Upper lobe of left lung (tissue), 6 donors: ENCODE results near the gene PARL. TPM values are rescaled to one million over a fixed set of nuclear protein-coding genes. Genes with fewer than 3 reads are reported as not detected.

Experiments used
- ATAC-seq, 2 donors: fragments of 200-7000 bp; cut with Tn5 transposase; one replicate each; pipeline ENCODE4 v1.9.1; 2022; ENCODE audit warnings: mild to moderate bottlenecking in 2 of 2, moderate library complexity in 2 of 2; ENCODE audit not compliant: low FRiP score in 2 of 2
- DNase-seq, 2 donors: peaks; one replicate each; pipeline ENCODE4 v3.0.0-alpha.2; 2019 to 2020
- H3K27ac ChIP-seq, 4 donors: fragments of 200-600 bp; sonication (generic); one replicate each; pipeline ENCODE4 v1.5.1; 2016 to 2019
- H3K27me3 ChIP-seq, 4 donors: fragments of 200-600 bp; sonication (generic); one replicate each; pipeline ENCODE4 v1.5.1; 2017 to 2019
- H3K36me3 ChIP-seq, 4 donors: fragments of 200-600 bp; sonication (generic); one replicate each; pipeline ENCODE4 v1.5.1; 2016 to 2019
- H3K4me1 ChIP-seq, 4 donors: fragments of 200-600 bp; sonication (generic); one replicate each; pipeline ENCODE4 v1.5.1; 2018 to 2019
- H3K4me3 ChIP-seq, 4 donors: fragments of 200-600 bp; sonication (generic); one replicate each; pipeline ENCODE4 v1.5.1; 2017 to 2019; ENCODE audit warnings: mild to moderate bottlenecking in 2 of 4, moderate library complexity in 1 of 4
- H3K9me3 ChIP-seq, 4 donors: fragments of 200-600 bp; sonication (generic); one replicate each; pipeline ENCODE4 v1.5.1; 2018 to 2019
- CTCF ChIP-seq, 6 experiments: fragments of 450-650 bp in 4 of 6; fragments of 200-600 bp in 2 of 6; sonication (generic) in 2 of 6; IDR thresholded peaks; one replicate each; pipeline ENCODE4 v1.5.1; 2016 to 2019; ENCODE audit warnings: antibody characterized with exemption in 6 of 6
- EP300 ChIP-seq, 4 donors: sonication (generic); formaldehyde crosslinking; IDR thresholded peaks; one replicate each; pipeline ENCODE4 v1.5.1; 2017; ENCODE audit warnings: antibody characterized with exemption in 4 of 4, control low read depth in 2 of 4
- POLR2A ChIP-seq, 4 donors: fragments of 450-650 bp; IDR thresholded peaks; one replicate each; pipeline ENCODE4 v1.5.1; 2016 to 2017; ENCODE audit warnings: antibody characterized with exemption in 4 of 4, mild to moderate bottlenecking in 2 of 4
- POLR2AphosphoS5 ChIP-seq, 2 donors: sonication (generic); formaldehyde crosslinking; IDR thresholded peaks; one replicate each; pipeline ENCODE4 v1.5.1; 2017; ENCODE audit warnings: antibody characterized with exemption in 2 of 2
- WGBS, 2 donors: methylation state at CpG; one replicate each; pipeline ENCODE4 v1.1.5; 2017 to 2018; 5-methylcytosine and 5-hydroxymethylcytosine counted together
- total RNA-seq, 6 donors: library from RNA; depleted of rRNA in 4 of 6; stranded (reverse); fragments of >200 nt in 4 of 6; gene quantifications; one replicate each; pipeline versions ENCODE4 v1.1.0 to v1.2.1, GENCODE V29; 2016 to 2021
- donor health status: DM: no; HTN: no; CAD: no; lungs with moderate emphysema.
- donor health status: DM: no; HTN: yes; CAD: no; lungs with severe emphysema.

The PARL gene
- total RNA-seq, 6 donors from 2014 or later, result 32.5 to 51.0 (median 40.5) TPM

DNA sequence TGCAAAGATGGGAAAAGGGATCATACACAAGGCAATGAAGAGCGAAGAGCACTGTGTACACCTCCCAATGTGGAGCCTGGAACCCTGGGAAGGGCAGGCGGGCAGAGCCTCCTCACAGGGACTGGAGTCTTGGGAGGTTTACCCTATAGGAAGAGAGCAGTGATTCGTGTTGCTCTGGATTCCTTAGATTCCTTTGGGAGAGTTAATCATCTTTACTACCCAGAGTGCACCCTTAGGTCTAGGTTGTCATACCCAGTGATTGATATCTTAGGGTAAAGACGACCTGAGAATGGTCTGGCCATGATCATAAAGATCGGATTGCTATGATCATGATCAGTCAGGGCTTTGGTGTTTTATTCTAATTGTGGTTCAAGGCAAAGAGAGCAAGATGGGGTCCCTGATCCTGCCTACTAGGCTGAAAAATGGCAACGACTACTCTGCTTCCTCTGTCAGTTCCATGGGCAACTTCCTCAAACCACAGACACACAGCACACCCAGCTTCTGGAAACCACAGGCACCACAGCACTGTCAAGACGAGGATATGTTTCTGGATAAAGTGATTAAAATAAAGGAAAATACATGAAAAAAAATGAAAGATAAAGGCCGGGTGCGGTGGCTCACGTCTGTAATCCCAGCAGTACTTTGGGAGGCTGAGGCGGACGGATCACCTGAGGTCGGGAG lies 38.9 kb downstream of the PARL start:
- TF ChIP-seq EP300 (IDR thresholded peaks at IDR 0.05), result no peak
- no peak for TF ChIP-seq POLR2AphosphoS5 (IDR thresholded peaks at IDR 0.05)
- no peak for TF ChIP-seq CTCF (IDR thresholded peaks at IDR 0.05)
- no peak for TF ChIP-seq POLR2A (IDR thresholded peaks at IDR 0.05)
- 77 to 81% methylated on average over 13 of the region's 13 CpGs for WGBS, 2 donors
- ATAC-seq, result no peak
- H3K4me1 ChIP-seq, result no peaks in the 10 kb centered on the region
- H3K9me3 ChIP-seq, result no peaks in the 10 kb centered on the region
- no peak overlapping the region for H3K4me3 ChIP-seq
- H3K36me3 ChIP-seq, result peaks cover 16 to 77% (median 43%) of the 10 kb centered on the region in 4 donors
- no peak for DNase-seq
- no peak overlapping the region for H3K27ac ChIP-seq
- no peaks in the 10 kb centered on the region for H3K27me3 ChIP-seq

GRCh38 chr3:183845090-183845489 lies 39.6 kb downstream of the PARL start:
- TF ChIP-seq POLR2A (IDR thresholded peaks at IDR 0.05), result no peak
- TF ChIP-seq POLR2AphosphoS5 (IDR thresholded peaks at IDR 0.05), result no peak
- no peak for TF ChIP-seq CTCF (IDR thresholded peaks at IDR 0.05)
- TF ChIP-seq EP300 (IDR thresholded peaks at IDR 0.05), result no peak

DNA sequence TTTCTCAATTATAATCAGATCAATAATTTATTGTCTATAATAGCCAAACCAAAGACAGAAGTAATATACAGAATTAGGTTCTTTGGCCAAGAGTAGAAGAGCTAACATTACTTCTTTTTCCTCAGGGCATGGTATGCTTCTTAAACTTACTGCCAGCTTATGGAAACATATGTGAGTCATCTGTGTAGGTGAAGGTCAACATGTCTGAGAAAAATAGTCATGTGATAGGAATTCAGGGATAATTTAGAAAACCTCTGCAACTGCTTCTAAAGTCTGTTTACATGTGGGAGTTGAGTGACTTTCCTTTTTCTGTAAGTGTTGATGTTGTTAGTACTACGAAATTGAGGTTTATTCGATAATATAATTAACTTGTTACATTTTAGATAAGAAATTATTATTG lies 40.1 kb downstream of the PARL start:
- H3K4me3 ChIP-seq, result no peak overlapping the region
- H3K9me3 ChIP-seq, result no peaks in the 10 kb centered on the region
- ATAC-seq, result no peak
- H3K27ac ChIP-seq, result no peak overlapping the region
- H3K4me1 ChIP-seq, result no peaks in the 10 kb centered on the region
- no peaks in the 10 kb centered on the region for H3K27me3 ChIP-seq
- DNase-seq, result no peak
- no peak for TF ChIP-seq POLR2A (IDR thresholded peaks at IDR 0.05)
- TF ChIP-seq EP300 (IDR thresholded peaks at IDR 0.05), result no peak
- no peak for TF ChIP-seq POLR2AphosphoS5 (IDR thresholded peaks at IDR 0.05)
- 88 to 95% methylated on average over 2 of the region's 2 CpGs for WGBS, 2 donors
- H3K36me3 ChIP-seq, result peaks cover 27 to 88% (median 51%) of the 10 kb centered on the region in 4 donors

More at GRCh38 chr3:183845090-183845489, 39.6 kb downstream of the PARL start:
- H3K36me3 ChIP-seq, result peaks cover 22 to 83% (median 47%) of the 10 kb centered on the region in 4 donors
- H3K4me1 ChIP-seq, result no peaks in the 10 kb centered on the region
- H3K27ac ChIP-seq, result no peak overlapping the region
- H3K27me3 ChIP-seq, result no peaks in the 10 kb centered on the region
- no peaks in the 10 kb centered on the region for H3K9me3 ChIP-seq
- ATAC-seq (no peak), DNase-seq (no peak)
- no peak overlapping the region for H3K4me3 ChIP-seq
- WGBS, 2 donors, result 74 to 82% methylated on average over 4 of the region's 4 CpGs

- TF ChIP-seq POLR2AphosphoS5 (IDR thresholded peaks at IDR 0.05), result no peak
- no peak for TF ChIP-seq CTCF (IDR thresholded peaks at IDR 0.05)
- TF ChIP-seq POLR2A (IDR thresholded peaks at IDR 0.05), result no peak
- no peak for TF ChIP-seq EP300 (IDR thresholded peaks at IDR 0.05)
- Histone ChIP-seq H3K36me3 (peaks cover 28 to 90% (median 57%) of the 10 kb centered on the region in 4 donors), H3K9me3 (no peaks in the 10 kb centered on the region)
These were observed 44.9 kb downstream of the PARL start for GRCh38 chr3:183839751-183840150.

DNA sequence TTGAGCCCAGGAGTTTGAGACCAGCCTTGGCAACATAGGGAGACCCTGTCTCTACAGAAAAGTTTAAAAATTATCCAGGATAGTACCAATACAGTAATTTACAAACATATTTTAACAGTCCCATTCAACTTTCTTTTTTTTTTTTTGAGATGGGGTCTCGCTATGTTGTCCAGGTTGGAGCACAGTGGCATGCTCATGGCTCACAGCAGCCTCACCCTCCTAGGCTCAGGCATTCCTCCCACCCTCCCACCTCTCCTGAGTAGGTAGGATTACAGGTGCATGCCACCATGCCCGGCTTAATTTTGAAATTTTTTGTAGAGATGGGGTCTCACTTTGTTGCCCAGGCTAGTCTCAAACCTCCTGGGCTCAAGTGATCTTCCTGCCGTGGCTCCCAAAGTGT lies 46.8 kb downstream of the PARL start:
- Histone ChIP-seq H3K4me1 (no peaks in the 10 kb centered on the region), H3K4me3 (no peak overlapping the region), H3K27me3 (no peaks in the 10 kb centered on the region), H3K36me3 (peaks cover 24 to 89% (median 58%) of the 10 kb centered on the region in 4 donors), H3K9me3 (no peaks in the 10 kb centered on the region), H3K27ac (no peak overlapping the region)
- ATAC-seq, result no peak
- no peak for DNase-seq
- WGBS, 2 donors, result 98 to 100% methylated on average over 3 of the region's 3 CpGs
- no peak for TF ChIP-seq POLR2AphosphoS5 (IDR thresholded peaks at IDR 0.05)

More at GRCh38 chr3:183839751-183840150, 44.9 kb downstream of the PARL start:
- no peak for DNase-seq
- no peak for ATAC-seq
- Histone ChIP-seq H3K4me1 (no peaks in the 10 kb centered on the region), H3K27me3 (no peaks in the 10 kb centered on the region), H3K27ac (no peak overlapping the region), H3K4me3 (no peak overlapping the region)
- WGBS, 2 donors, result 92 to 94% methylated on average over 4 of the region's 4 CpGs

DNA sequence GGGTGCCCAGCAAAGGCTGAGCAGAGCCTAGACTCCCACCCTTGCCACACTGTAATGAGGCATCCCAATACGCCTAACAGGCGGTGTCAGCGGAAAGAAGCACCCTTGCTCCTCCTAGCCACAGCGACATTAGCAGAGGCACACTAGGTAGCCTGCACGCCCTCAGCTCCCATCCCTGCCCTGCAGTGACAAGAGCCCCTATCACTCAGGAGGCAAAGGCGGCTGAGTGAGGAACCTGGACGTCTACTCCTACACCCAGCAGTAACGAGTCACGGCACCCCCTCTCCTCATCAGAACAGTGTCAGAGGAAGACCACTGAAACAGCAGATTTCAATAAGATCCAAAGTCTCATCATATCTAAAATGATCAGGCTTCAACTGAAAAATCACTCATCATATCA lies 47.3 kb downstream of the PARL start:
- H3K36me3 ChIP-seq, result peaks cover 24 to 89% (median 60%) of the 10 kb centered on the region in 4 donors
- 91 to 97% methylated on average over 6 to 9 of the region's 9 CpGs for WGBS, 2 donors
- TF ChIP-seq CTCF (IDR thresholded peaks at IDR 0.05) (no peak), EP300 (IDR thresholded peaks at IDR 0.05) (no peak), POLR2A (IDR thresholded peaks at IDR 0.05) (no peak), POLR2AphosphoS5 (IDR thresholded peaks at IDR 0.05) (no peak)

More for the DNA sequence above, 47.3 kb downstream of the PARL start:
- H3K27me3 ChIP-seq, result no peaks in the 10 kb centered on the region
- no peak overlapping the region for H3K27ac ChIP-seq
- DNase-seq (no peak), ATAC-seq (no peak)
- no peaks in the 10 kb centered on the region for H3K4me1 ChIP-seq
- no peak overlapping the region for H3K4me3 ChIP-seq
- H3K9me3 ChIP-seq, result no peaks in the 10 kb centered on the region
